Measurements from ENCODE around the gene CFAP92. TPM values are rescaled to one million over a fixed set of nuclear protein-coding genes. Genes with fewer than 3 reads are reported as not detected.
A peak's percentile ranks its signal among the peaks of the same experiment; 100 is the strongest.

CFAP92 gene
- polyA plus RNA-seq, 1 donor from 2014 or later: not detected

- Mint-ChIP-seq H3K27me3 (peaks cover 2% of the 10 kb centered on the region), H3K4me3 (peak overlapping the region in 1 of 4 donors; percentile 67), H3K4me1 (peaks cover 31 to 37% (median 33%) of the 10 kb centered on the region in 3 donors), H3K27ac (peak overlapping the region in 2 of 3 donors; percentile 89 to 98), H3K9me3 (peaks cover 0 to 3% (median 0%) of the 10 kb centered on the region in 3 donors), H3K36me3 (no peaks in the 10 kb centered on the region)
Observed at GRCh38 chr3:129018271-129018670, 24.4 kb upstream of the CFAP92 start.

GRCh38 chr3:129017484-129017899, 23.6 kb upstream of the CFAP92 start:
- Mint-ChIP-seq H3K4me1 (peaks cover 33 to 37% (median 35%) of the 10 kb centered on the region in 3 donors), H3K36me3 (no peaks in the 10 kb centered on the region), H3K27ac (peak overlapping the region; percentile 89 to 99 (median 98)), H3K9me3 (peaks cover 0 to 3% (median 0%) of the 10 kb centered on the region in 3 donors), H3K4me3 (peak overlapping the region; percentile 61 to 86 (median 67)), H3K27me3 (no peaks in the 10 kb centered on the region)

- H3K4me3 Mint-ChIP-seq: peak overlapping the region; percentile 61 to 86 (median 67)
- no peaks in the 10 kb centered on the region for H3K36me3 Mint-ChIP-seq
- no peaks in the 10 kb centered on the region for H3K27me3 Mint-ChIP-seq
- peaks cover 0 to 3% (median 0%) of the 10 kb centered on the region in 3 donors for H3K9me3 Mint-ChIP-seq
- peak overlapping the region; percentile 89 to 99 (median 98) for H3K27ac Mint-ChIP-seq
- H3K4me1 Mint-ChIP-seq: peaks cover 33 to 37% (median 35%) of the 10 kb centered on the region in 3 donors
Observed at GRCh38 chr3:129016720-129017483, 23.0 kb upstream of the CFAP92 start.

- Mint-ChIP-seq H3K9me3 (peaks cover 0 to 3% (median 0%) of the 10 kb centered on the region in 3 donors), H3K27ac (peak overlapping the region; percentile 89 to 99 (median 98)), H3K27me3 (no peaks in the 10 kb centered on the region), H3K36me3 (no peaks in the 10 kb centered on the region), H3K4me3 (peak overlapping the region in 3 of 4 donors; percentile 67 to 89 (median 86)), H3K4me1 (peaks cover 31 to 37% (median 33%) of the 10 kb centered on the region in 3 donors)
Observed at GRCh38 chr3:129016356-129016719, 22.5 kb upstream of the CFAP92 start.

DNA sequence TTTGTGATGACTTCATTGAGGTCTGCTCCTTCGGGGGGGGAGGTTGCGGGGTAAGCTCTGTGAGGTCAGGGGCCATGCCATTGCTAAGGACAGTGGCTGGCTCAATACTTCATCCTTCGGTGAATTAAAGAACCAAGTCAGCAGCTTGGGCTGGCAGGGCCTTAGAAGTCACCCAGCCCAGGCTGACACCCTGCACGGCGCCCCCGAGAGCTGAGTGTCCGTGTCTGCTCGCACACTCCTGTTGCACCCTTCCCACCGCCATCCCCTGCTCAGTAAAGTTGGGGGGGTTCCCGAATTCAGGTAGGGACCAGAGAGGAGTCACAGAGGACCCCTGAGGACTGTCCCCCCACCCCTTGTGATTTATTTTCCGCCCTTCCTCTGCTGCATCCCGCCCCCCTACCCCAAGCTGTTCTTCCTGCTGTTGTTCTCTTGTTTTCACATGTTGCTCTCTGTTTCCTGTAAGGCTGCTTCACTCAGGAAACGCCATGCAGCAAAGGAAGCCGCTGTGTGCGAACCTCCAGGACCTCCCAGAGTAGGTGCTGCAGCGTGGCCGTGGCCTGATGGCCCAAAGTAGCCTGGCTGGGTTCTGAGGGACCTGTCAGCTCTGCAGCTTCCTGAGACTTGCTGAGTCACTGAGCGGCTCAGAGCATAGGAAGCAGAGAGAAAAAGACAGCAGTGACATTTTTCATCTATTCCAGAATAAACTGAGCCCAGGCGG, 21.7 kb upstream of the CFAP92 start:
- Mint-ChIP-seq H3K27ac (peak overlapping the region; percentile 89 to 99 (median 98)), H3K4me1 (peaks cover 31 to 37% (median 33%) of the 10 kb centered on the region in 3 donors), H3K36me3 (no peaks in the 10 kb centered on the region), H3K4me3 (peak overlapping the region in 3 of 4 donors; percentile 67 to 89 (median 86)), H3K27me3 (no peaks in the 10 kb centered on the region), H3K9me3 (peaks cover 0 to 3% (median 0%) of the 10 kb centered on the region in 3 donors)

GRCh38 chr3:129014793-129015345, 21.0 kb upstream of the CFAP92 start:
- peak overlapping the region in 2 of 3 donors; percentile 65 to 89 for H3K27ac Mint-ChIP-seq
- no peaks in the 10 kb centered on the region for H3K36me3 Mint-ChIP-seq
- no peaks in the 10 kb centered on the region for H3K27me3 Mint-ChIP-seq
- H3K4me3 Mint-ChIP-seq: peak overlapping the region in 2 of 4 donors; percentile 63
- peaks cover 0 to 3% (median 0%) of the 10 kb centered on the region in 3 donors for H3K9me3 Mint-ChIP-seq
- H3K4me1 Mint-ChIP-seq: peaks cover 31 to 37% (median 33%) of the 10 kb centered on the region in 3 donors

- Mint-ChIP-seq H3K27ac (peak overlapping the region in 1 of 3 donors; percentile 1), H3K4me1 (peaks cover 31 to 37% (median 33%) of the 10 kb centered on the region in 3 donors), H3K4me3 (no peak overlapping the region), H3K9me3 (peaks cover 0 to 3% (median 0%) of the 10 kb centered on the region in 3 donors), H3K27me3 (no peaks in the 10 kb centered on the region), H3K36me3 (no peaks in the 10 kb centered on the region)
Observed at GRCh38 chr3:129014148-129014547, 20.3 kb upstream of the CFAP92 start.

- no peaks in the 10 kb centered on the region for H3K36me3 Mint-ChIP-seq
- peaks cover 0 to 3% (median 0%) of the 10 kb centered on the region in 3 donors for H3K9me3 Mint-ChIP-seq
- H3K27me3 Mint-ChIP-seq: no peaks in the 10 kb centered on the region
- peak overlapping the region in 2 of 3 donors; percentile 74 to 84 for H3K27ac Mint-ChIP-seq
- peaks cover 26 to 33% (median 30%) of the 10 kb centered on the region in 3 donors for H3K4me1 Mint-ChIP-seq
- no peak overlapping the region for H3K4me3 Mint-ChIP-seq
Observed at GRCh38 chr3:129013491-129013891, 19.6 kb upstream of the CFAP92 start.

DNA sequence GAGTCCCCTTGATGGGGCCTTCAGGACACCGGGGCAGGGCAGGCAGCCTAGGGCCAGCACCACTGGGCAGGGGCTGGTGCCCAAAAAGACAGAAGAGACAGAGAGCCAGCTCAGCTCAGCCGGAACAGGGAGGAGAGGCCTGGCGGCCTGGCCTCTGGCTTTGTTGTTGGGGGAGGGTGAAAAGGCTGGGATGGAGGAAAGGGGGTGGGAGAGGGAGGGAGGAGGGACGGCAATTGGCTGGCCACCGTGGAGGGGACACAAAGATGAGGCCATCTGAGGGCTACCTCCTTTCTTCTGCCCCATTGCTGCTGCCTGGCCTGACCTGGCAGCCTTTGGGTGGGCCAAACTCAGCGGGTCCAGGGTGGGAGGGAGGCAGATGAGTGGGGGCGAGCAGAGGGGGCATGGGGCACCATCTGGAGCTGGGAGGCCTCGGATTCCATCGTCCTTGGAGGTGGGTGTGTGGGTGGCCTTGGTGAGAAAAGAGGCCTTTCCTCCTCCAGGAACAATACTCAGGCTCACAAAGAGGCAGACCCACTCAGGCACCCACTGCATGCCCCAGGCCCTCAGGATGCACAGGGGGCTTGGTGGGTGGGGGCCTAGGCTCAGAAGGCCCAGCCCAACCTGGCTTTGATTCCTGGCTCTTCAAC, 16.6 kb upstream of the CFAP92 start:
- Mint-ChIP-seq H3K27me3 (peaks cover 5% of the 10 kb centered on the region), H3K4me1 (peaks cover 4 to 7% (median 7%) of the 10 kb centered on the region in 3 donors), H3K36me3 (no peaks in the 10 kb centered on the region), H3K9me3 (no peaks in the 10 kb centered on the region), H3K27ac (no peak overlapping the region), H3K4me3 (no peak overlapping the region)

- peak overlapping the region in 1 of 3 donors; percentile 32 for H3K27ac Mint-ChIP-seq
- peaks cover 0 to 3% (median 0%) of the 10 kb centered on the region in 3 donors for H3K9me3 Mint-ChIP-seq
- no peak overlapping the region for H3K4me3 Mint-ChIP-seq
- peaks cover 2% of the 10 kb centered on the region for H3K36me3 Mint-ChIP-seq
- peaks cover 0 to 7% (median 2%) of the 10 kb centered on the region in 3 donors for H3K4me1 Mint-ChIP-seq
- H3K27me3 Mint-ChIP-seq: peaks cover 8% of the 10 kb centered on the region
Observed at GRCh38 chr3:129009266-129009665, 15.4 kb upstream of the CFAP92 start.

DNA sequence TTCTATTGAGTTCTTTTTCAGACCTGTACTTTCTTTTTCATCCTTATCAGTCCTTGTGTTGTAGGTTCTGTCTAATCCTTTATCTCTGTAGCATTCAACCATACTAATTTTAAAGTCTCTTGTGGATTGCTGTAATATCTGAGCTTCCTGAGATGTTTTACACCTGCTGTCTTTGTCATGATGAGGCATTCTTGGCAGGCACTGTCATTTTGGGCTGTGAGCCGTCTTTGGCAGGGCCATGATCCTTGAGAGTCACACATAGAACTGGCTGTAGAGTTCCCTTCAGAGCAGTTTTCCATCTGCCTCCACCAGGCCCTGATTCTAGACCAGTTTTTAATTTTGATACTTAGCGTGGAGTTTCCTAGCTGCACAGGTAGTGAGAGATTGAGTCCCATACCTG, 13.9 kb upstream of the CFAP92 start:
- Mint-ChIP-seq H3K9me3 (peaks cover 0 to 4% (median 0%) of the 10 kb centered on the region in 3 donors), H3K4me1 (peaks cover under 1 to 12% (median 2%) of the 10 kb centered on the region in 3 donors), H3K36me3 (peaks cover 2% of the 10 kb centered on the region), H3K4me3 (no peak overlapping the region), H3K27me3 (peaks cover 14% of the 10 kb centered on the region), H3K27ac (no peak overlapping the region)

- Mint-ChIP-seq H3K9me3 (peaks cover 0 to 5% (median 0%) of the 10 kb centered on the region in 3 donors), H3K36me3 (peaks cover 2% of the 10 kb centered on the region), H3K4me1 (peaks cover 5 to 14% (median 7%) of the 10 kb centered on the region in 3 donors), H3K27me3 (peaks cover 22% of the 10 kb centered on the region), H3K27ac (no peak overlapping the region), H3K4me3 (no peak overlapping the region)
Observed at GRCh38 chr3:129006864-129007263, 13.0 kb upstream of the CFAP92 start.

DNA sequence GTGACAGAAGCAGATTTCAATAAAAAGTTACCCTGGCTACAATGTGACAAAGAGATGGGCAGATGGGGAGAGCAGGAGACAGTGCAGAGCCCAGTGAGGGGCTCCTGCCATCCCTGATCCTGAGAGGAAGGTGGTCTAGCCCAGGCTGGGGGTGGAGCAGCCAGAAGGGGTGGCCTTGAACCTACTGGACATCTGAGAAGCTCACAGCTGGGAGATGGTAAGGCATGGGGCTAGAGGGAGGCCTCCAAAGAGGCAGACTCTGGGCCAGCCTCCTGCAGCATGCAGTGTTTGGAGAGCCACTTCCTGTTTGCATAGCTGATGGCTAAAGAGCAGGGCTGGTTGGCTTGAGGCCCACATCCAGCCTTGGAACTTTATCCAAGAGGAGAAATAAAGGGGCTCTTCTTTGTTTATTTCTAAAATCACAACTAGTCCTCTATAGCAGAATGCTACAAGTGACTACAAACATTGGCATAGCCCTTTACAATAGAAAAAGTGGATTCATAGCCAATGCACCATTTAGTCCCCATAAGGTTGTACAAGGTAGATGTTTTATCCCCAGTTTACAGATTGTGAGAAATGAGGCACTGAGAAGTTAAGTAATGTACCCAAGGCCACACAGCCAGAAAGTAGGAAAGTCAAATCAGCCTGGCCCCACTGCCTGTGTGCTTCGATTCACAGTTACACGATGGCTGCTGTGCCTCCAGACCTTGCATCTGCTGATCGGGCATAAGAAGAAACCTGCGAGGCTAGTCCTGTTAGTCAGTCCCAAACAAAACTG, 11.8 kb upstream of the CFAP92 start:
- no peak overlapping the region for H3K27ac Mint-ChIP-seq
- peaks cover 0 to 5% (median 0%) of the 10 kb centered on the region in 3 donors for H3K9me3 Mint-ChIP-seq
- peaks cover 2% of the 10 kb centered on the region for H3K36me3 Mint-ChIP-seq
- peaks cover 26% of the 10 kb centered on the region for H3K27me3 Mint-ChIP-seq
- H3K4me1 Mint-ChIP-seq: peaks cover 6 to 14% (median 7%) of the 10 kb centered on the region in 3 donors
- H3K4me3 Mint-ChIP-seq: peak overlapping the region in 1 of 4 donors; percentile 74
